HepG2 (cell line): ENCODE measurements around the gene AHNAK. TPM values are rescaled to one million over a fixed set of nuclear protein-coding genes. Genes with fewer than 3 reads are reported as not detected.

Experiments
- CBX1 ChIP-seq: IDR thresholded peaks from one replicate; pipeline ENCODE4 v1.6.1; 2016; ENCODE audit warnings: antibody characterized with exemption, low read depth
- FOXJ3 ChIP-seq: sonication (generic); formaldehyde crosslinking; IDR thresholded peaks from 2 replicates; pipeline ENCODE4 v1.4.0; 2020; ENCODE audit warnings: missing genetic modification reagents, mild to moderate bottlenecking, borderline replicate concordance
- FOXM1 ChIP-seq: sonication (generic); formaldehyde crosslinking; IDR thresholded peaks from 2 replicates; pipeline ENCODE4 v1.5.0; 2020; ENCODE audit warnings: missing genetic modification reagents
- GPN1 ChIP-seq: sonication (generic); formaldehyde crosslinking; IDR thresholded peaks from 2 replicates; pipeline ENCODE4 v1.5.1; 2020; ENCODE audit warnings: missing genetic modification reagents, borderline replicate concordance
- HOXA9 ChIP-seq: sonication (generic); formaldehyde crosslinking; IDR thresholded peaks from 2 replicates; pipeline ENCODE4 v1.8.1; 2022; ENCODE audit warnings: missing genetic modification reagents, mild to moderate bottlenecking, moderate library complexity, borderline replicate concordance
- MYC ChIP-seq: sonication (generic); formaldehyde crosslinking; IDR thresholded peaks from 2 replicates; pipeline ENCODE4 v1.9.0; 2021; ENCODE audit warnings: missing genetic modification reagents, borderline replicate concordance
- NR2C2 ChIP-seq: sonication (generic); formaldehyde crosslinking; IDR thresholded peaks from 2 replicates; pipeline ENCODE4 v1.4.0; 2020; ENCODE audit warnings: missing genetic modification reagents, mild to moderate bottlenecking, moderate library complexity, borderline replicate concordance
- YEATS4 ChIP-seq: sonication (generic); formaldehyde crosslinking; IDR thresholded peaks from 2 replicates; pipeline ENCODE4 v1.4.0; 2020; ENCODE audit warnings: missing genetic modification reagents, borderline replicate concordance
- ZNF503 ChIP-seq: sonication (generic); formaldehyde crosslinking; IDR thresholded peaks from 2 replicates; pipeline ENCODE4 v1.4.0; 2020; ENCODE audit warnings: missing genetic modification reagents
- ZNF841 ChIP-seq: sonication (generic); formaldehyde crosslinking; IDR thresholded peaks from 2 replicates; pipeline ENCODE4 v1.8.1; 2023; ENCODE audit warnings: missing genetic modification reagents, borderline replicate concordance
- ZSCAN9 ChIP-seq: IDR thresholded peaks from 2 replicates; pipeline ENCODE4 v1.6.1; 2016; ENCODE audit warnings: borderline replicate concordance
- polyA plus RNA-seq, 8 experiments: library from polyadenylated mRNA; depleted of rRNA in 3 of 8; stranded (reverse) in 7 of 8; unstranded in 1 of 8; fragments of >200 nt; fragmentation: Illumina TruSeq in 4 of 8; extraction: Trizol in 4 of 8; gene quantifications; 2 replicates each; pipeline versions ENCODE4 v1.2.1 to v1.2.3, GENCODE V29; 2011 to 2016; ENCODE audit warnings: low read depth in 4 of 8, missing spikeins in 1 of 8, mixed read lengths in 1 of 8; ENCODE audit not compliant: insufficient read depth in 1 of 8
- total RNA-seq, 5 experiments: library from RNA; depleted of rRNA; stranded (reverse); fragments of >200 nt; fragmentation: Illumina TruSeq; extraction: Trizol; gene quantifications; 2 replicates each; pipeline ENCODE4 v1.2.3, GENCODE V29; 2016; ENCODE audit warnings: low read depth in 1 of 5
- TF ChIP-seq, protein P1 (sequence below): sonication (generic); formaldehyde crosslinking; IDR thresholded peaks from 2 replicates; pipeline ENCODE4 v1.4.0; 2020; ENCODE audit warnings: missing genetic modification reagents
- TF ChIP-seq, protein P2 (sequence below): IDR thresholded peaks from 2 replicates; pipeline ENCODE4 v1.6.1; 2012; ENCODE audit warnings: low read depth, low read length, improper control_type of control experiment
- TF ChIP-seq, protein P3 (sequence below): sonication (generic); formaldehyde crosslinking; IDR thresholded peaks from 2 replicates; pipeline ENCODE4 v1.4.0; 2020; ENCODE audit warnings: missing genetic modification reagents
- TF ChIP-seq, protein P4 (sequence below): sonication (generic); formaldehyde crosslinking; IDR thresholded peaks from 2 replicates; pipeline ENCODE4 v1.4.0; 2020; ENCODE audit warnings: low read depth, mild to moderate bottlenecking, missing genetic modification reagents
- TF ChIP-seq, protein P5 (sequence below): IDR thresholded peaks from 2 replicates; pipeline ENCODE4 v1.6.1; 2018; ENCODE audit warnings: missing genetic modification reagents

AHNAK gene
- total and polyA plus RNA-seq, 2 of the 13 experiments (the other 11 are each of a cell fraction or from before 2014, with no cell fraction given): 23.4 to 25.0 TPM

DNA sequence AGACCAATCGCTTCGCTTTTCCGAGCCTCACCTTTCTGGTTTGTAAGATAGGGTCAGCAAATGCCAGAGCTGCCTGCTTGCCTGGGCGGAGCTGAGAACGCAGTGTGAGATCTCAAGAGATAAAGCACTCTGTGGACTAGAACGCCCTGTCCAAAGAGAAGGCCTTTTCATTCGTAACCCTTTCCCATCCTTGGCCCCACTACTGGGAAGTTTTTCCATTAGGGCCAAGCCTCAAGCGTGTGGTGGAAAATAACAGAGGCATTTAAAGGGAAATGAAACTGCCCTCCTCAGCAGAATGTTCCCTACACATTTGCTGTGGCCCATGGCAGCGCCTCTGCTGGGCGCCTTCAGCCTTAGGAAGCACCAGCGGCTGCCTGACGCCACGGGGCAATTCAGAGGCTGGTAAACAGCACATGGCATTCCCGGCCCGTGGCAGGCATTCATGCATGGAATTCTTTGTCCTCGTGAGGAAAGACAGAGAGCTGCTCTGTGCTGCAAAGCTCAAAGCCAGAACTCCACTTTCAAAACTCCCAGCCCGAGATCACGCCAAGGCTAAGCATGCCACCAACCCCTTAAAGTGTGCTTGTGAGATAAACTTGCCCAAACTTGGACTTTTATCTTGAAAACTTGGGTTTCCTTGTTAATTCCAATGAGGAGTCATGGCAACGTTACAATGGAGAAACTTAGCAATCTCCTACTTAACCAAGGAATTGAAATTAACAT, 38.1 kb downstream of the AHNAK start (continued):
- TF ChIP-seq GPN1 (CRISPR knock-in tag) (no peak), ZSCAN9 (CRISPR knock-in tag) (no peak), ZNF841 (no peak), CBX1 (no peak), YEATS4 (CRISPR knock-in tag) (peak; percentile 50; the same call in 1 of the 2 replicates), FOXJ3 (0 out of 2 replicates have a peak, but pooled peaks have one; percentile 35), NR2C2 (CRISPR knock-in tag) (0 out of 2 replicates have a peak, but pooled peaks have one; percentile 19), HOXA9 (CRISPR knock-in tag) (no peak), MYC (CRISPR knock-in tag) (peak; percentile 83; the same call in 1 of the 2 replicates), FOXM1 (CRISPR knock-in tag) (no peak), ZNF503 (CRISPR knock-in tag) (no peak)
- TF ChIP-seq, protein P1, sequence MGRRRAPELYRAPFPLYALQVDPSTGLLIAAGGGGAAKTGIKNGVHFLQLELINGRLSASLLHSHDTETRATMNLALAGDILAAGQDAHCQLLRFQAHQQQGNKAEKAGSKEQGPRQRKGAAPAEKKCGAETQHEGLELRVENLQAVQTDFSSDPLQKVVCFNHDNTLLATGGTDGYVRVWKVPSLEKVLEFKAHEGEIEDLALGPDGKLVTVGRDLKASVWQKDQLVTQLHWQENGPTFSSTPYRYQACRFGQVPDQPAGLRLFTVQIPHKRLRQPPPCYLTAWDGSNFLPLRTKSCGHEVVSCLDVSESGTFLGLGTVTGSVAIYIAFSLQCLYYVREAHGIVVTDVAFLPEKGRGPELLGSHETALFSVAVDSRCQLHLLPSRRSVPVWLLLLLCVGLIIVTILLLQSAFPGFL (CRISPR knock-in tag): no peak
- TF ChIP-seq, protein P2, sequence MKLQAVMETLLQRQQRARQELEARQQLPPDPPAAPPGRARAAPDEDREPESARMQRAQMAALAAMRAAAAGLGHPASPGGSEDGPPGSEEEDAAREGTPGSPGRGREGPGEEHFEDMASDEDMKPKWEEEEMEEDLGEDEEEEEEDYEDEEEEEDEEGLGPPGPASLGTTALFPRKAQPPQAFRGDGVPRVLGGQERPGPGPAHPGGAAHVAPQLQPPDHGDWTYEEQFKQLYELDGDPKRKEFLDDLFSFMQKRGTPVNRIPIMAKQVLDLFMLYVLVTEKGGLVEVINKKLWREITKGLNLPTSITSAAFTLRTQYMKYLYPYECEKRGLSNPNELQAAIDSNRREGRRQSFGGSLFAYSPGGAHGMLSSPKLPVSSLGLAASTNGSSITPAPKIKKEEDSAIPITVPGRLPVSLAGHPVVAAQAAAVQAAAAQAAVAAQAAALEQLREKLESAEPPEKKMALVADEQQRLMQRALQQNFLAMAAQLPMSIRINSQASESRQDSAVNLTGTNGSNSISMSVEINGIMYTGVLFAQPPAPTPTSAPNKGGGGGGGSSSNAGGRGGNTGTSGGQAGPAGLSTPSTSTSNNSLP: 0 out of 2 replicates have a peak, but pooled peaks have one; percentile 20
- TF ChIP-seq, protein P3, sequence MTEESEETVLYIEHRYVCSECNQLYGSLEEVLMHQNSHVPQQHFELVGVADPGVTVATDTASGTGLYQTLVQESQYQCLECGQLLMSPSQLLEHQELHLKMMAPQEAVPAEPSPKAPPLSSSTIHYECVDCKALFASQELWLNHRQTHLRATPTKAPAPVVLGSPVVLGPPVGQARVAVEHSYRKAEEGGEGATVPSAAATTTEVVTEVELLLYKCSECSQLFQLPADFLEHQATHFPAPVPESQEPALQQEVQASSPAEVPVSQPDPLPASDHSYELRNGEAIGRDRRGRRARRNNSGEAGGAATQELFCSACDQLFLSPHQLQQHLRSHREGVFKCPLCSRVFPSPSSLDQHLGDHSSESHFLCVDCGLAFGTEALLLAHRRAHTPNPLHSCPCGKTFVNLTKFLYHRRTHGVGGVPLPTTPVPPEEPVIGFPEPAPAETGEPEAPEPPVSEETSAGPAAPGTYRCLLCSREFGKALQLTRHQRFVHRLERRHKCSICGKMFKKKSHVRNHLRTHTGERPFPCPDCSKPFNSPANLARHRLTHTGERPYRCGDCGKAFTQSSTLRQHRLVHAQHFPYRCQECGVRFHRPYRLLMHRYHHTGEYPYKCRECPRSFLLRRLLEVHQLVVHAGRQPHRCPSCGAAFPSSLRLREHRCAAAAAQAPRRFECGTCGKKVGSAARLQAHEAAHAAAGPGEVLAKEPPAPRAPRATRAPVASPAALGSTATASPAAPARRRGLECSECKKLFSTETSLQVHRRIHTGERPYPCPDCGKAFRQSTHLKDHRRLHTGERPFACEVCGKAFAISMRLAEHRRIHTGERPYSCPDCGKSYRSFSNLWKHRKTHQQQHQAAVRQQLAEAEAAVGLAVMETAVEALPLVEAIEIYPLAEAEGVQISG (CRISPR knock-in tag): no peak
- TF ChIP-seq, protein P4, sequence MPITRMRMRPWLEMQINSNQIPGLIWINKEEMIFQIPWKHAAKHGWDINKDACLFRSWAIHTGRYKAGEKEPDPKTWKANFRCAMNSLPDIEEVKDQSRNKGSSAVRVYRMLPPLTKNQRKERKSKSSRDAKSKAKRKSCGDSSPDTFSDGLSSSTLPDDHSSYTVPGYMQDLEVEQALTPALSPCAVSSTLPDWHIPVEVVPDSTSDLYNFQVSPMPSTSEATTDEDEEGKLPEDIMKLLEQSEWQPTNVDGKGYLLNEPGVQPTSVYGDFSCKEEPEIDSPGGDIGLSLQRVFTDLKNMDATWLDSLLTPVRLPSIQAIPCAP (CRISPR knock-in tag): no peak
- TF ChIP-seq, protein P5, sequence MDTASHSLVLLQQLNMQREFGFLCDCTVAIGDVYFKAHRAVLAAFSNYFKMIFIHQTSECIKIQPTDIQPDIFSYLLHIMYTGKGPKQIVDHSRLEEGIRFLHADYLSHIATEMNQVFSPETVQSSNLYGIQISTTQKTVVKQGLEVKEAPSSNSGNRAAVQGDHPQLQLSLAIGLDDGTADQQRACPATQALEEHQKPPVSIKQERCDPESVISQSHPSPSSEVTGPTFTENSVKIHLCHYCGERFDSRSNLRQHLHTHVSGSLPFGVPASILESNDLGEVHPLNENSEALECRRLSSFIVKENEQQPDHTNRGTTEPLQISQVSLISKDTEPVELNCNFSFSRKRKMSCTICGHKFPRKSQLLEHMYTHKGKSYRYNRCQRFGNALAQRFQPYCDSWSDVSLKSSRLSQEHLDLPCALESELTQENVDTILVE (CRISPR knock-in tag): no peak
